HG03520 (cell line): Measurements from ENCODE around the gene LDB2.

Experiments
- ATAC-seq: cut with Tn5 transposase; IDR thresholded peaks from one replicate; pipeline ENCODE4 v1.9.1; 2021; ENCODE audit warnings: mild to moderate bottlenecking, moderate library complexity; ENCODE audit not compliant: unreplicated experiment

Gene LDB2

DNA sequence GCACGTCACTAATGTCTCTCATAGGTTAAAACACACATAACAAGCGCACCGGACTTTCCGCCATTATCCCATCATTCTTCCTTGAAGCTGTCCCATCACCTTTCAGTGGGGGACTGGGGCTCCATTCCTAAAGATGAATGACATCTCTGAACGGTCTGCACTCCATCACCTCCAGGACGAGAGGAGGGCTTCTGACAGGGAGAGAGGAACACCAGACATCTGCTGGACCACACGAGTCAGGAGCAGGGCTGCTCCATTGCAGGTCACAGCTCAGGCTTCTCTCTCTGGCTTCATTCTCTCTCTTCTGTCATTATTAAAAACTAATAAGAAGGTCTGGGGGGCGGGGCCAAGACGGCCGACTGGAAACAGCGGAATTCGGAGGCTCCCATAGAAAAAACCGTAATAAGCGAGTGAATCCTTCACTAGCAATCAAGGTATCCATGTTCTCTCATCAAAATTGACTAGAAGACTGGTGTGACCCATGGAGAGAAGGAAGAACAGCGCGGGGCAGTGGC, 289.8 kb downstream of the LDB2 start:
- no peak for ATAC-seq

DNA sequence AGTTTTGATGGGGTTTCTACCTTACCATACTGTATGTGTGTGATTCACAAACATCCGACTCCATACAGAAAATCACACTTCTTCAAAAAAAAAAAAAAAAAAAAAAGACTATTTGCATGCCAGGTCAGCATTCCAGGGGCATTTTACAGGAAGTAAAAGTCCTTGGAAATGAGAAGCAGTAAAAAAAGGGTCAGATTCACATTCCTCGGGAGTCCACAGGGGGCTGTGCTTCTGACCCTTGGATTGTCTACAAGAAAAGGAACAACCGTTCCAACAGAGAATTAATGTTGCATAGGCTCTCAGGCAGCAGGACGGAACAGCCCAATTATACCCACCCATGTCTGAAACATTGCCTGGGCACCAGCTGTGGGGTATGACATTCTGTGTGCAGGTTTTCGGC, 290.3 kb downstream of the LDB2 start:
- no peak for ATAC-seq

DNA sequence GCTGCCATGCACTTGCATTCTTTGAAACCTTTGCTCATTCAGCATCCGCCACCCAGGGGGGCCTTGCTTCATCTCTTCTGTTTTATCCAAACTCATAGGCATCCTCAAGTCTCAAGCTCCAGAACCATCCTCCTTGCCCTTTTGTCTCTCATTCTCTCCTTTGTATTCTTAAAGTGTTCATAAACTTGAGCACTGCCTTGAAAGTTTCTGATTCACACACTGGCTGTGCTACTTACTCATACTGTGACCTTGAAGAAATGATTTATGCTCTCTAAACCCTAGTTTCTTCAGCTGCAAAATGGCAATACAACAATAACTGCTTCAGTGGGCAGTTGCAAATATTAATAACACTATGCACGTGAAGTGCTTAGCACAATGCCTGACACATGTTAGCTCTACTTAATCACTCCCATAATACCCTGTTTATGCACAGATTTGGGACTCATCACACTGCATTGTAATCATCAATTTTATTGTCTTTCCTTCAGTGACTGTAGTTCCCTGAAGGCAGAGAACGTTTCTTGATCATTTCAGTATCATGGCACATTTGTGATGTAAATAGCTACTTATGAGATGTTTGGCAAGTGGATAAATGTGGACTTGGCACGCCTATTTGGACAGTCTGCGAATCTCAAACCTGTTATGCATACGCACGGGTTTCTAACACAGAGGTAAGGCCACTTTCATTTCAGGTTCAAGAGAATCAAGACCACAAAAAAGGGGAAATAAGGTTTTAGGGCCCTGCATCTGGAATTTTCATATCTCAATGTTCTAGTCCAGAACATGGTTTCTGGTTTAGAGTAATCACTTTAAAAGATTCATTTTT, 291.0 kb downstream of the LDB2 start:
- ATAC-seq, result no peak

GRCh38 chr4:16606691-16607090, 291.8 kb downstream of the LDB2 start:
- no peak for ATAC-seq

- no peak for ATAC-seq
These were observed 295.3 kb downstream of the LDB2 start for GRCh38 chr4:16603178-16603577.

DNA sequence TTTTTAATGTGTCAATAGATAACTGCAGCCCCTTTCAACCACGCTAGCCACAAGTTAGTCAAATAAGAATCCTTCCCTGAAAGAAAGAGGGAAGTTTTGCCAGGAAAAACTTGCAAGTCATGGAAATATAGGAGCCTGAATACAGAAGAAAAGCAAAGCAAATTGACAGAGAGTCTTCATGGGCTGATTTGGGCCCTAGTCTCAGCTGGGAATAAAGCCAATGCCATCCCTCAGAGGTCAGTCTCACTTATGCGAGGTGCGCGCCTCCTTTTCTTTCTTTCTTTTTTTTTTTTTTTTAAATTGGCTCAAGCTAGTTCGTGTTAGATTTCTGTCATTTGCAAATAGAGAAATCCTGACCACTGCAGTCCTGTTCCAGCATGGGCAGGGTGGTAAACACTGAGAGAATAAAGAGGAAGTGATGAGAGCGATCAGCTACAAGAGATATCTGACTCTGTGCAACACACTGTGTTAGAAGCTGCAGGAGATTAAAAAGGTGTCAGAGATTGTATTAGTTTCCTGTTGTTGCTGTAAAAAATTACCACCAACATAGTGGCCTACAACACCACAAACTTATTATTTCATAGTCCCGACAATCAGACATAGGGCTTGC, 299.7 kb downstream of the LDB2 start:
- no peak for ATAC-seq

DNA sequence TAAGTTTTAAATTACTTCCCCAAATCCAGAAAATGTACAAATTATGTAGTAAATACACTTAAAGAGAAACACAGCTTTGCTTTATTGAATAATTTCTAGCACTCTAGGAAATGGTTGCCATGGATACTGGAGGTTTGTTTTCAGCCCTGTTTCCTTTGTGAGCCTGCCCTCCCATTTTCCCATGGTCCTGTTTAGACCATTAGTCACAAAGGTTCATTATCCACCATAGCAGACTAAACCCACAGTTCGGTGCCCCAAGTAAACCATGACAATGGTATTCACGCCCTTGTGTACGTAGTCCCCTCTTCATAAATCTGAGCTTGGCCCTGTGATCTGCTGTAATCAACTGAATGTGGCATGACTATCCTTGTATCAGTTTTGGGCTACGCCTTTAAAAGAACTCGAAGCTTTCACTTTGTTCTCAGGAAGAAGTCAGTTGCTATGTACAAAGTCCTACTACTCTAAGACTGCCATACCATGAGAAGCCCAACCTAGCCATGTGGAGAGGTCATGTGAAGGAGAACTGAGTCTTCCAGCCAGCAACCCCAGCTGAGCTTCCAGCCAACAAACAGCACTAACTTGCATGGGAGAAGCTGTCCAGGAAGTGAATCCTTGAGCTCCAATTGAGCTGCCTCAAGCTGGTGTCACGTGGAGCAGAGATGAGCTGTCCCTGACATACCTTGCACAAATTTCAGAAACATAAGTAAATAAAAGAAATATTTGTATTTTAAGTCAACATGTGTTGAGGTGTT, 300.4 kb downstream of the LDB2 start:
- ATAC-seq, result no peak

GRCh38 chr4:16597443-16597842, 301.0 kb downstream of the LDB2 start:
- ATAC-seq, result no peak

DNA sequence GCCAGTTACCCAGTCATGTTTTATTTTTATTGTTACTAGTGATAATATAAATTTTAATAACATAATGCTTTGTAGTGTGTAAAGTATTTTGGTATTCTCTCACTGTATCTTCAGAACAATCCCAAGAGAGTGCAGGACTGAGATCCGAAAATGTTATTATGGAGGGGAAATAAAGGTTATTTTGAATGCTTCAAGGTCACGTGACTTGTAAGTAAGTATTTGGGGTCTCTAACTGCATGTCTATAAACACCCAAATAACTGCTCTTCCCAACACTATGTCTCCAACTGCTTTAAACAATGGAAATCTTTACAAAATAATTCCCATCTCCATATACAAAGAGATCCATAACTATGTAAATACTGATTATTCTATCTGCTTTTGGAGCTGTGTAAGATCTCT, 302.2 kb downstream of the LDB2 start:
- no peak for ATAC-seq

DNA sequence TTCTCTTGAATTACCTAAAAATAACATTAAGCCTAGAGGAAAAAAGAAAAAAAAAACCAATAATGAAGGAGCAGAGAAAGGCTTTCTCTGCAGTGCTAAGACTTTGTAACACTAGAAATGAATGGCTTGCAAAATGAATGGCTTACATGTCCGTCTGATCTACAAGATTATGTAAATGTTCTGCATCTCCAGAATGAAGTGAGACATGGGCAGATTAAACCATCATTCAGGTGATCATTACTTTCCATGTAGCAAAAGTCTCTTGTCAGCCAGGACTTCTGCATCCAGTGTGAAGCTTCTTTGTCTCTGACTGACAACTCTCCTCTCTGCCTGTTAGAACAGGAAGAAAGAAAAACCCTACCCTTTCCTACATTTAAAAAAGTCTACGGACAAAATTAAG, 304.3 kb downstream of the LDB2 start:
- no peak for ATAC-seq

DNA sequence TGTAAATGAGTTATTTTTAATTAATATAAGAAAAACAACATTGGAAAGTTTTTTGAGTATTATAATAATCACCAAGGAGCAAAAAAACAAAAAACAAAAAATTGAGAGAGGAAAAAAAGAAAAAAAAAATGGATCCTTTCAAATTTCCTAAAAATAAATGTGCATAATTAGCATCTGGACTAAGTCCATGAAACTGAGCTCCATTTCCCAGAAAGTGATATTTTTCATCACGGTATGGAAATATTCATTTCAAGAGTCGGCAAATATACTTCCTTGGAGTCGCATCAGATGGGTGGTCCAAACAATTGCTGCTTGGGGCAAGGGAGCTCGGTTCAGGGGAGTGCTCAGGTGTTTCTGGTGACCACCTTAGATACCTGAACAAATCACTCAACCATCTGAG, 305.1 kb downstream of the LDB2 start:
- no peak for ATAC-seq

DNA sequence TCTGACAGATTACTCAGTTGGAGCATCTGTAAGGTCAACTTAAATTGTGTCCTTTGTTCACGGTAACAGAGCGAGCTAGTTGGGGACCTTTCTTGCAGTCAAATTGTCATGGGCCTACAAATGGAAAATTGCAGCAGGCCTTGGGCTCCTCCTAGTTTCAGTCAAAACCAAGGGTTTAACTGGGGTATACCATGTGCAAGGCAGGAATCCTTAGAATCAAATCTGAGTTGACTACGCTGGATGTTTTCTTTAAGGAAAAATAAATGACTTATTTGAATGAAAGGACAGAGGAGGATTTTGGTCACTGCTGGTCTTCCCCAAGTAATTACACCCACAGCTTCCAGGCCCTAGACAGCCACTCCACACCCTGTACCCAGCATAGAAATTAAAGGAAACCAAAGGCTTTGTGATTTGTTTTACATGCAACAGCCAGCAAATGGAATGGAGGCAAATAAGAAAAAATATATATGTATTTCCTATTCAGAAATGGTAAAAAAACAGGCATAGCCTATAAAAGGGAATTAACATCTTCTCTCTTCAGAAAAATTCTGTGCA, 307.1 kb downstream of the LDB2 start:
- ATAC-seq, result no peak

GRCh38 chr4:16590797-16591196, 307.6 kb downstream of the LDB2 start:
- ATAC-seq, result no peak

DNA sequence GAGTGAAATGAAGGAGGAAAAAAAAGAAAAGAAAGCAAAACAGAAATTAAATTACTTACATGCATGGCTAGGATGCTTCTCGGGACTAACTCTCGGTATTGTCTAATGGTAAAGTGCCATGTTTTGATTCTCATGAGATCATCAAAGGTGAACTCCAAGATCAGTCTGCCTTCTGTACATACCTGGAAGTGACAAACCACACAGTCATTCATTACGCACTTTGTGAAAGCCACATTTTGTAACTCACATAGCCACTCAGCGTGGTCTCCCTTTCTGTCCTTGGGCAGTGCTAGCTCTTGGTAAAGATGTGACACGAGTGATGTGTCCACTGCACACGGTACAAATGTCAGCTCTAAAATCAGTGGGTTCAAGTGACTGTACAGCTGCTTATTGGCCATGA, 309.8 kb downstream of the LDB2 start:
- ATAC-seq, result no peak

DNA sequence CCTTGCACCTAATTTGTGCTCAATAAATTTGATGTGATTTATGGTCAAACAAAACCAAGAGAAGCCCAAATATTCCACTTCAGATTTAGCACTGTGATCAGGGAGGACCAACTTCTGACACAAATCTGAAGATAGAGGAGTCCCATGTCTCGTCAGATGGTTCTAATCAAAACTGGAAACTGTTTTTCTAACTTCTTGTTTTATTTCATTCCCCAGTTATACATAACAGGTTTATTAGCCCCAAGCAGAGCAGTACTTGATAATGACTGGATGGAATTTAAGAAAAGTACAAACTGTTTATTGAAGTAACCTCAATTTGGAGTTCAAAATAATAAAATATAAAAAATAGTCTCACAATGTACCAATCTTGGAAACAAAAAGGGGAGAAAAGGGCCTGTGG, 310.3 kb downstream of the LDB2 start:
- no peak for ATAC-seq

GRCh38 chr4:16585053-16585452, 313.4 kb downstream of the LDB2 start:
- ATAC-seq, result no peak

DNA sequence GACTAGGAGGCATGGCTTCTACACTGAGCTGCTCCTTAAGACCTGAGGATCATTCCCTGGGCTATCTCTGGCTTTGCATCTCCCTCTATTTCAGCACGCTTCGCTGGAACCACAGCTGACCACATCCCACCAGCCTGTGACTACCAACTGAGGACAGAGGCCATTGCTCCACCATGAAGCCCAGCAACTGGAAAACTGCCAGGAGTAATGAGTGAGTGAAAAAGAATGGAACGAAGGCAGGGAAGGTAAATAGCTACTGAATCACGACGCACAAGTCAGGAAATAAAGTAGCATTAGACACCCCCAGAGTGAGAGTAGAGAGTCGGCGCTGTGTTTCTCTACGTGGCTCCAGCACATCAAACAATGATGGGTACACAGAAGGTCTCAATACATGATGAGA, 314.7 kb downstream of the LDB2 start:
- no peak for ATAC-seq

DNA sequence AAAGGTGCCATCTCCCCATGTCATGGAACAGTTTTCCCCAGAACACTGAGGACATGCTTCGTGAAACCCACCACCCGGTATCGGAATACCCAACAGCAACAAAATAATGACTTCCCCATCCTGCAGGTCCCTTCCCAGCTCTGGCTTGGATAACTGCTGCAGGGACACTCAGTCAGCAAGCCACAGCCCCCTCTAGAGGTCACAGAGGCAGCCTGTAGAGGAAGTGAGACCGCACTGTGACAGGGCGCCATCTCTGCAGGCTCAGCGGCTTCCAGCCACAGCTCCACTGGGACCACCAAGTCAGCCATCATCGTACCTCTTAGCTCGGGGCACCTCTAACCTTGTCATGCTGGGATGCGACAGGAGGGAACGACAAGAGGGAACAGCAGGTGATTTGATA, 315.9 kb downstream of the LDB2 start:
- no peak for ATAC-seq

DNA sequence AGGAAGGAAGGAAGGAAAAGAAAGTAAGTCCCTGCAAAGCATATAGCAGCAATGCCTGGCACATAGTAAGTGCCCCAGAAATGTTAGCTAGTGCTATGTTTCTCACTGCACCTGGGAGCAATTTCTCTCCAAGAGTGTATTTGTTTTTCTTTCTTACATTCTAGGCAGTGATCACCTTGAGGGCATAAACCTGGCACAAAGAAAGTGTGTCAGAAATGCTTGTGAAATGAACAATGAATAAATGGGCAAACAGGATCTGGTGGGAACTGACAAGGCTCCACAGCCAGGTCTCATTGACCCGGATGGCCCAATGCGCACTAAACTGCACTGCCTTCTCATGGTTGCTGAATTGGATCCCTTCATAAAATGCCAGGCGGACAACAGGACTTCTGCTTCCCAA, 316.4 kb downstream of the LDB2 start:
- ATAC-seq, result no peak

DNA sequence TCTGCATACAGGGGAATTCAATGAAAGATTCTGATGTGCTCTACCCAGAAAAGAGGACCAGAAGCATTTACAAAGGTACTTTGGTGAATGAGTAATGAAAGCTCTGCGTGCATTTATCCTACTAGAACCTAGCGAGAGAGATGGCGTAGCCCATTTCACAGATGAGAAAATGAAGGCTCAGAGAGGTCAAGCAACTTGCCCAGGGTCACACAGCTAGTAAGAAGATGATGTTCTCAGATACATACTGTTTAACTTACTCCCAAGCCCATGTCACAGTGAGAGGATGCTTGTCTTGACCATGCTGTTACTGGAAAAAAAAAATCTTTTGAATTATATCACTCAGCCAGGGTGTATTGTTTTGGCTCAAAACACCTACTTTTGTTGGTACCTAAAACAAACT, 317.3 kb downstream of the LDB2 start:
- ATAC-seq, result no peak

- no peak for ATAC-seq
These were observed 317.9 kb downstream of the LDB2 start for GRCh38 chr4:16580514-16580913.

GRCh38 chr4:16579866-16580265, 318.6 kb downstream of the LDB2 start:
- ATAC-seq, result no peak
